K562 (cell line): ENCODE results near the gene MAP3K6. TPM values are rescaled to one million over a fixed set of nuclear protein-coding genes. Genes with fewer than 3 reads are reported as not detected.

Experiments
- CREM ChIP-seq: IDR thresholded peaks from 2 replicates; pipeline ENCODE4 v1.6.1; 2014; ENCODE audit warnings: antibody characterized with exemption, low read depth
- DACH1 ChIP-seq: fragments of 450-650 bp; IDR thresholded peaks from 2 replicates; pipeline ENCODE4 v1.6.1; 2018; ENCODE audit not compliant: partially characterized antibody
- ELF2 ChIP-seq: fragments of 250-450 bp; sonication (Bioruptor Pico); IDR thresholded peaks from 2 replicates; pipeline ENCODE4 v1.5.0; 2021; ENCODE audit warnings: mild to moderate bottlenecking
- ETV5 ChIP-seq: sonication (generic); formaldehyde crosslinking; IDR thresholded peaks from 2 replicates; pipeline ENCODE4 v1.4.0; 2020; ENCODE audit warnings: low read depth, mild to moderate bottlenecking, missing genetic modification reagents
- GATAD2A ChIP-seq: fragments of 450-650 bp; IDR thresholded peaks from 2 replicates; pipeline ENCODE4 v1.6.1; 2017
- HDGF ChIP-seq: fragments of 450-650 bp; IDR thresholded peaks from 2 replicates; pipeline ENCODE4 v1.6.1; 2016
- HMBOX1 ChIP-seq: sonication (generic); IDR thresholded peaks from 2 replicates; pipeline ENCODE4 v1.6.1; 2016
- HNRNPK ChIP-seq: fragments of 200-400 bp; formaldehyde crosslinking; IDR thresholded peaks from one replicate; pipeline ENCODE4 v1.6.1; 2018; ENCODE audit warnings: mild to moderate bottlenecking, low read depth, low read length; ENCODE audit not compliant: poor library complexity, severe bottlenecking
- JUND ChIP-seq, 2 experiments: IDR thresholded peaks; 2 replicates in 1 of 2; 3 replicates in 1 of 2; pipeline ENCODE4 v1.6.1; 2011; ENCODE audit warnings: borderline replicate concordance in 2 of 2, low read depth in 2 of 2, low read length in 2 of 2, improper control_type of control experiment in 1 of 2, missing biosample characterization in 1 of 2, missing genetic modification characterization in 1 of 2, missing genetic modification reagents in 1 of 2
- MLX ChIP-seq, 2 experiments: fragments of 450-650 bp in 1 of 2; sonication (generic) in 1 of 2; formaldehyde crosslinking; conservative IDR thresholded peaks; 2 replicates each; pipeline versions ENCODE4 v1.4.0 to v1.8.1; 2020 to 2022; ENCODE audit warnings: mild to moderate bottlenecking in 1 of 2, missing genetic modification reagents in 1 of 2
- NEUROD1 ChIP-seq: fragments of 150-350 bp; IDR thresholded peaks from 2 replicates; pipeline ENCODE4 v1.6.1; 2014; ENCODE audit warnings: borderline replicate concordance, low read length, low read depth; ENCODE audit not compliant: partially characterized antibody
- NFE2 ChIP-seq: IDR thresholded peaks from 2 replicates; pipeline ENCODE4 v1.6.1; 2014; ENCODE audit warnings: antibody characterized with exemption, low read depth
- NFYB ChIP-seq: IDR thresholded peaks from 2 replicates; pipeline ENCODE4 v1.6.1; 2011; ENCODE audit warnings: mild to moderate bottlenecking, moderate library complexity; ENCODE audit not compliant: insufficient read length; ENCODE audit errors: extremely low read depth
- PHF20 ChIP-seq: fragments of 450-650 bp; IDR thresholded peaks from 2 replicates; pipeline ENCODE4 v1.6.1; 2018; ENCODE audit not compliant: partially characterized antibody
- RAD51 ChIP-seq: fragments of 450-650 bp; IDR thresholded peaks from 2 replicates; pipeline ENCODE4 v1.7.1; 2016; ENCODE audit warnings: low read depth, mild to moderate bottlenecking, borderline replicate concordance
- RFX1 ChIP-seq: fragments of 450-650 bp; IDR thresholded peaks from 2 replicates; pipeline ENCODE4 v1.6.1; 2016; ENCODE audit warnings: mild to moderate bottlenecking, moderate library complexity
- SAP30 ChIP-seq: fragments of 200-600 bp; sonication (generic); IDR thresholded peaks from 2 replicates; pipeline ENCODE4 v1.6.1; 2012; ENCODE audit warnings: borderline replicate concordance, low read depth, mild to moderate bottlenecking, moderate library complexity, low read length, control low read depth, inconsistent platforms; ENCODE audit not compliant: insufficient read depth, poor library complexity, severe bottlenecking
- SMC3 ChIP-seq: conservative IDR thresholded peaks from 2 replicates; pipeline ENCODE4 v1.6.1; 2011; ENCODE audit warnings: low read depth, low read length, improper control_type of control experiment; ENCODE audit not compliant: insufficient read depth
- SP1 ChIP-seq: sonication (generic); formaldehyde crosslinking; IDR thresholded peaks from 2 replicates; pipeline ENCODE4 v1.8.1; 2022; ENCODE audit warnings: mild to moderate bottlenecking, missing genetic modification reagents
- SP2 ChIP-seq: IDR thresholded peaks from 2 replicates; pipeline ENCODE4 v1.6.1; 2011; ENCODE audit warnings: mild to moderate bottlenecking, low read depth, low read length, moderate library complexity; ENCODE audit not compliant: poor library complexity, severe bottlenecking; ENCODE audit errors: extremely low read depth
- WHSC1 ChIP-seq: IDR thresholded peaks from one replicate; pipeline ENCODE4 v1.6.1; 2012; ENCODE audit warnings: low read length, control low read depth, inconsistent platforms
- ZBTB2 ChIP-seq: fragments of 450-650 bp; IDR thresholded peaks from 2 replicates; pipeline ENCODE4 v1.6.1; 2016; ENCODE audit warnings: antibody characterized with exemption
- ZNF133 ChIP-seq: fragments of 250-450 bp; sonication (Bioruptor Pico); IDR thresholded peaks from 2 replicates; pipeline ENCODE4 v1.4.0; 2020; ENCODE audit warnings: mild to moderate bottlenecking
- ZNF140 ChIP-seq: fragments of 250-450 bp; sonication (Bioruptor Pico); IDR thresholded peaks from 2 replicates; pipeline ENCODE4 v1.8.0; 2021; ENCODE audit warnings: moderate library complexity, mild to moderate bottlenecking, inconsistent platforms
- ZNF232 ChIP-seq: sonication (generic); formaldehyde crosslinking; IDR thresholded peaks from 2 replicates; pipeline ENCODE4 v1.8.0; 2022; ENCODE audit warnings: mild to moderate bottlenecking, missing genetic modification reagents
- ZNF282 ChIP-seq: sonication (generic); formaldehyde crosslinking; IDR thresholded peaks from 2 replicates; pipeline ENCODE4 v1.8.1; 2023; ENCODE audit warnings: missing genetic modification reagents
- ZNF696 ChIP-seq: fragments of 250-450 bp; sonication (Bioruptor Pico); conservative IDR thresholded peaks from 2 replicates; pipeline ENCODE4 v1.4.0; 2020; ENCODE audit warnings: mild to moderate bottlenecking, moderate library complexity
- polyA plus RNA-seq, 8 experiments: library from polyadenylated mRNA; depleted of rRNA in 4 of 8; stranded (reverse) in 5 of 8; unstranded in 3 of 8; fragments of >200 nt; fragmentation: Nextera tagmentation in 2 of 8; fragmentation: Illumina TruSeq in 1 of 8; extraction: Ambion mirVana in 2 of 8; extraction: Trizol in 1 of 8; gene quantifications; 2 replicates each; pipeline versions ENCODE4 v1.2.1 to v1.2.3, GENCODE V29; 2011 to 2014; ENCODE audit warnings: inconsistent platforms in 1 of 8, missing spikeins in 1 of 8
- total RNA-seq, 7 experiments: library from RNA; depleted of rRNA in 6 of 7; stranded (reverse); fragments of >200 nt in 6 of 7; fragmentation: Illumina TruSeq in 2 of 7; extraction: Trizol in 2 of 7; gene quantifications; 2 replicates each; pipeline versions ENCODE4 v1.2.1 to v1.2.3, GENCODE V29; 2011 to 2021; ENCODE audit warnings: low replicate concordance in 1 of 7

The MAP3K6 gene
- total and polyA plus RNA-seq, 9 of the 15 experiments (the other 6 are each of a cell fraction or from before 2014, with no cell fraction given): 0.99 to 21.9 (median 7.0) TPM

- TF ChIP-seq CREM: peak; percentile 45; the same call in 1 of the 2 replicates
- TF ChIP-seq ZBTB2: 0 out of 2 replicates have a peak, but pooled peaks have one; percentile 10
- TF ChIP-seq WHSC1: no peak
- no peak for TF ChIP-seq ZNF232 (CRISPR knock-in tag)
- TF ChIP-seq RAD51: no peak
- TF ChIP-seq PHF20: peak; percentile 65
- TF ChIP-seq NFE2: peak; percentile 22; the same call in 1 of the 2 replicates
- 0 out of 2 replicates have a peak, but pooled peaks have one; percentile 31 for TF ChIP-seq GATAD2A
- no peak for TF ChIP-seq ZNF696 (CRISPR knock-in tag)
- TF ChIP-seq MLX (CRISPR knock-in tag; conservative IDR thresholded peaks at IDR 0.05): no peak
- TF ChIP-seq ETV5: peak; percentile 80; the same call in 1 of the 2 replicates
- TF ChIP-seq NEUROD1: peak; percentile 63
- TF ChIP-seq HMBOX1: peak; percentile 32; the same call in 1 of the 2 replicates
- no peak for TF ChIP-seq RFX1
- TF ChIP-seq HDGF: 0 out of 2 replicates have a peak, but pooled peaks have one; percentile 87
- TF ChIP-seq SAP30: peak; percentile 35
- TF ChIP-seq ELF2 (CRISPR knock-in tag): no peak
- TF ChIP-seq HNRNPK: no peak
- no peak for TF ChIP-seq DACH1
- TF ChIP-seq ZNF140 (CRISPR knock-in tag): no peak
- no peak for TF ChIP-seq ZNF282 (CRISPR knock-in tag)
- peak; percentile 82 for TF ChIP-seq JUND (IDR thresholded peaks at IDR 0.05; ENCODE audit: borderline replicate concordance, low read depth, low read length)
- TF ChIP-seq JUND (tag; IDR thresholded peaks at IDR 0.05; ENCODE audit: borderline replicate concordance, low read depth, low read length): no peak
- peak; percentile 88 for TF ChIP-seq SP1 (CRISPR knock-in tag)
- TF ChIP-seq ZNF133: no peak
- no peak for TF ChIP-seq SMC3
- TF ChIP-seq SP2: no peak
- no peak for TF ChIP-seq NFYB
Observed at GRCh38 chr1:27365372-27366112, 1.2 kb downstream of the MAP3K6 start (continued).
